H9 (cell line): ENCODE data around the gene IRF6. TPM values are rescaled to one million over a fixed set of nuclear protein-coding genes. Genes with fewer than 3 reads are reported as not detected.

Experiments
- DNase-seq: peaks from one replicate; pipeline ENCODE4 v3.0.0-alpha.2; 2017
- H2AFZ ChIP-seq: one replicate; pipeline ENCODE4 v1.6.1; 2013; ENCODE audit warnings: mild to moderate bottlenecking, low read length, control low read depth, moderate library complexity
- H2AK5ac ChIP-seq: 2 replicates; pipeline ENCODE4 v1.6.1; 2013; ENCODE audit warnings: low read length, control low read depth, mixed read lengths; ENCODE audit not compliant: insufficient read length
- H2BK120ac ChIP-seq: one replicate; pipeline ENCODE4 v1.6.1; 2013; ENCODE audit warnings: low read depth, mild to moderate bottlenecking, low read length, control low read depth, inconsistent platforms; ENCODE audit not compliant: poor library complexity, severe bottlenecking
- H2BK12ac ChIP-seq: 2 replicates; pipeline ENCODE4 v1.6.1; 2013; ENCODE audit warnings: low read length, control low read depth, mixed read lengths, low read depth; ENCODE audit not compliant: insufficient read length
- H2BK15ac ChIP-seq: 2 replicates; pipeline ENCODE4 v1.6.1; 2013; ENCODE audit warnings: low read depth, low read length, control low read depth
- H2BK20ac ChIP-seq: one replicate; pipeline ENCODE4 v1.6.1; 2013; ENCODE audit warnings: low read depth, mild to moderate bottlenecking, low read length, control low read depth, inconsistent platforms; ENCODE audit not compliant: poor library complexity, severe bottlenecking
- H2BK5ac ChIP-seq: 2 replicates; pipeline ENCODE4 v1.6.1; 2013; ENCODE audit warnings: low read length, control low read depth, mixed read lengths; ENCODE audit not compliant: insufficient read length
- H3K14ac ChIP-seq: 2 replicates; pipeline ENCODE4 v1.6.1; 2013; ENCODE audit warnings: low read length, control low read depth; ENCODE audit not compliant: insufficient read depth
- H3K18ac ChIP-seq: 2 replicates; pipeline ENCODE4 v1.6.1; 2013; ENCODE audit warnings: low read depth, mild to moderate bottlenecking, mixed read lengths, low read length, control low read depth; ENCODE audit not compliant: insufficient read length
- H3K23ac ChIP-seq: 2 replicates; pipeline ENCODE4 v1.6.1; 2013; ENCODE audit warnings: low read length, control low read depth, mixed read lengths, low read depth; ENCODE audit not compliant: insufficient read length
- H3K23me2 ChIP-seq: 2 replicates; pipeline ENCODE4 v1.6.1; 2013; ENCODE audit warnings: low read depth, mild to moderate bottlenecking, mixed read lengths, low read length, control low read depth; ENCODE audit not compliant: insufficient read length, poor library complexity, severe bottlenecking
- H3K27ac ChIP-seq: 2 replicates; pipeline ENCODE4 v1.5.1; 2013; ENCODE audit warnings: low read length, control low read depth, mixed read lengths, low read depth; ENCODE audit not compliant: insufficient read length
- H3K27me3 ChIP-seq: 2 replicates; pipeline ENCODE4 v1.6.1; 2013; ENCODE audit warnings: low read length, control low read depth, inconsistent platforms; ENCODE audit not compliant: insufficient read depth
- H3K4ac ChIP-seq: 2 replicates; pipeline ENCODE4 v1.6.1; 2013; ENCODE audit warnings: low read depth, mild to moderate bottlenecking, control low read depth, inconsistent platforms, low read length, moderate library complexity
- H3K4me1 ChIP-seq: 2 replicates; pipeline ENCODE4 v1.6.1; 2013; ENCODE audit warnings: low read length, control low read depth, inconsistent platforms; ENCODE audit not compliant: insufficient read depth
- H3K4me2 ChIP-seq: 2 replicates; pipeline ENCODE4 v1.6.1; 2013; ENCODE audit warnings: low read length, control low read depth, mixed read lengths; ENCODE audit not compliant: insufficient read length, insufficient read depth
- H3K56ac ChIP-seq: 2 replicates; pipeline ENCODE4 v1.6.1; 2013; ENCODE audit warnings: low read depth, mild to moderate bottlenecking, mixed read lengths, low read length, control low read depth; ENCODE audit not compliant: insufficient read length
- H3K79me1 ChIP-seq: 2 replicates; pipeline ENCODE4 v1.6.1; 2013; ENCODE audit warnings: low read depth, mild to moderate bottlenecking, moderate library complexity, low read length, control low read depth, inconsistent platforms; ENCODE audit not compliant: insufficient read depth, poor library complexity, severe bottlenecking
- H3K79me2 ChIP-seq: 2 replicates; pipeline ENCODE4 v1.6.1; 2013; ENCODE audit warnings: low read length, control low read depth, inconsistent platforms; ENCODE audit not compliant: insufficient read depth
- H3K9ac ChIP-seq: 2 replicates; pipeline ENCODE4 v1.6.1; 2013; ENCODE audit warnings: low read length, control low read depth, mixed read lengths; ENCODE audit not compliant: insufficient read length; ENCODE audit errors: extremely low read depth
- H3K9me3 ChIP-seq: one replicate; pipeline ENCODE4 v1.6.1; 2013; ENCODE audit warnings: low read depth, low read length, inconsistent platforms; ENCODE audit not compliant: control insufficient read depth
- H3T11ph ChIP-seq: one replicate; pipeline ENCODE4 v1.6.1; 2013; ENCODE audit warnings: mild to moderate bottlenecking, low read length, control low read depth, inconsistent platforms
- H4K20me1 ChIP-seq: one replicate; pipeline ENCODE4 v1.6.1; 2013; ENCODE audit not compliant: control insufficient read depth, insufficient read length, insufficient read depth
- H4K5ac ChIP-seq: 2 replicates; pipeline ENCODE4 v1.6.1; 2013; ENCODE audit warnings: low read depth, mild to moderate bottlenecking, mixed read lengths, low read length, control low read depth; ENCODE audit not compliant: insufficient read length
- H4K8ac ChIP-seq: replicated peaks from 2 replicates; pipeline ENCODE4 v1.6.1; 2013; ENCODE audit warnings: low read length, control low read depth, mixed read lengths, low read depth; ENCODE audit not compliant: insufficient read length
- H4K91ac ChIP-seq: 2 replicates; pipeline ENCODE4 v1.6.1; 2013; ENCODE audit warnings: low read depth, mild to moderate bottlenecking, moderate library complexity, mixed read lengths, low read length, control low read depth; ENCODE audit not compliant: insufficient read length
- H3K27ac Mint-ChIP-seq, 3 experiments: 2 replicates in 2 of 3; 3 replicates in 1 of 3; pipeline ENCODE4 v1.8.0; 2020 to 2021; ENCODE audit warnings: mixed read lengths in 3 of 3, mild to moderate bottlenecking in 1 of 3, moderate library complexity in 1 of 3
- H3K27me3 Mint-ChIP-seq: 2 replicates; pipeline ENCODE4 v1.8.0; 2021; ENCODE audit warnings: low read depth, mild to moderate bottlenecking, moderate library complexity, mixed read lengths
- H3K36me3 Mint-ChIP-seq, 3 experiments: 2 replicates in 2 of 3; 3 replicates in 1 of 3; pipeline ENCODE4 v1.8.0; 2020 to 2021; ENCODE audit warnings: low read depth in 3 of 3, mixed read lengths in 3 of 3; ENCODE audit not compliant: insufficient read depth in 1 of 3
- H3K4me1 Mint-ChIP-seq, 2 experiments: 2 replicates each; pipeline ENCODE4 v1.8.0; 2020; ENCODE audit warnings: mixed read lengths in 2 of 2
- H3K4me3 Mint-ChIP-seq, 2 experiments: 2 replicates in 1 of 2; 3 replicates in 1 of 2; pipeline ENCODE4 v1.8.0; 2020 to 2021; ENCODE audit warnings: mild to moderate bottlenecking in 2 of 2, mixed read lengths in 2 of 2, moderate library complexity in 1 of 2
- H3K9me3 Mint-ChIP-seq, 2 experiments: 2 replicates in 1 of 2; 3 replicates in 1 of 2; pipeline ENCODE4 v1.8.0; 2020; ENCODE audit warnings: mild to moderate bottlenecking in 2 of 2, mixed read lengths in 2 of 2, moderate library complexity in 1 of 2
- CTCF ChIP-seq: fragments of 200-600 bp; sonication (generic); conservative IDR thresholded peaks from 3 replicates; pipeline ENCODE4 v1.8.0; 2021; ENCODE audit warnings: antibody characterized with exemption, mild to moderate bottlenecking
- total RNA-seq: library from RNA; stranded (reverse); gene quantifications from 2 replicates; pipeline ENCODE4 v1.2.1, GENCODE V29; 2021

The IRF6 gene
- total RNA-seq, 1 experiment from 2014 or later: 7.1 TPM

GRCh38 chr1:209767096-209767495 lies 38.8 kb downstream of the IRF6 start:
- Histone ChIP-seq H3K9me3 (no peaks in the 10 kb centered on the region), H2BK12ac (no peak overlapping the region), H3K4ac (no peak overlapping the region), H3K79me2 (no peaks in the 10 kb centered on the region), H3T11ph (no peak overlapping the region), H3K18ac (no peak overlapping the region), H3K4me1 (no peaks in the 10 kb centered on the region), H4K91ac (no peak overlapping the region), H4K20me1 (peaks cover 3% of the 10 kb centered on the region), H3K23ac (no peak overlapping the region), H2BK20ac (no peak overlapping the region), H3K4me2 (no peak overlapping the region), H3K23me2 (no peaks in the 10 kb centered on the region), H3K79me1 (no peaks in the 10 kb centered on the region), H2BK15ac (no peak overlapping the region), H3K27ac (no peak overlapping the region), H3K9ac (no peak overlapping the region), H3K27me3 (no peaks in the 10 kb centered on the region), H2AK5ac (no peak overlapping the region), H2BK120ac (no peak overlapping the region), H3K14ac (no peak overlapping the region), H4K8ac (no peak overlapping the region), H4K5ac (no peak overlapping the region), H3K56ac (no peak overlapping the region), H2AFZ (no peak overlapping the region), H2BK5ac (no peak overlapping the region)
- H3K9me3 Mint-ChIP-seq: no peaks in the 10 kb centered on the region; a peak in 1 of 5 replicates
- H3K4me3 Mint-ChIP-seq: no peak overlapping the region
- DNase-seq: no peak
- H3K27ac Mint-ChIP-seq: no peak overlapping the region
- H3K4me1 Mint-ChIP-seq: peaks cover 0 to 6% of the 10 kb centered on the region in 2 experiments; a peak in 1 of 4 replicates
- H3K36me3 Mint-ChIP-seq: no peaks in the 10 kb centered on the region; a peak in 1 of 7 replicates
- no peak for TF ChIP-seq CTCF
- H3K27me3 Mint-ChIP-seq: peaks cover 5% of the 10 kb centered on the region
